BLaER1 (cell line): ENCODE measurements around the gene DBNDD1.
"Not testable (repeated sequence)": the region's sequence is repeated elsewhere in the genome, so short reads cannot be mapped to it uniquely, and the experiment has no call there.

Source experiments
- H3K27ac ChIP-seq: shearing (Covaris generic); formaldehyde crosslinking; 2 replicates; pipeline ENCODE4 v1.8.1; 2022
- H3K27me3 ChIP-seq: shearing (Covaris generic); formaldehyde crosslinking; 2 replicates; pipeline ENCODE4 v1.8.1; 2022
- H3K36me3 ChIP-seq: shearing (Covaris generic); formaldehyde crosslinking; 2 replicates; pipeline ENCODE4 v1.8.1; 2022
- H3K4me1 ChIP-seq: shearing (Covaris generic); formaldehyde crosslinking; 2 replicates; pipeline ENCODE4 v1.8.1; 2022
- H3K4me2 ChIP-seq: shearing (Covaris generic); formaldehyde crosslinking; 2 replicates; pipeline ENCODE4 v1.8.1; 2022
- H3K4me3 ChIP-seq: shearing (Covaris generic); formaldehyde crosslinking; 2 replicates; pipeline ENCODE4 v1.8.1; 2022
- H3K9ac ChIP-seq: shearing (Covaris generic); formaldehyde crosslinking; 2 replicates; pipeline ENCODE4 v1.8.1; 2022
- H3K9me3 ChIP-seq: shearing (Covaris generic); formaldehyde crosslinking; 2 replicates; pipeline ENCODE4 v1.8.1; 2022
- H4K20me1 ChIP-seq: shearing (Covaris generic); formaldehyde crosslinking; 2 replicates; pipeline ENCODE4 v1.8.1; 2022
- Cebpa-rat ChIP-seq: shearing (Covaris generic); IDR thresholded peaks from 2 replicates; pipeline ENCODE4 v1.8.1; 2022

DBNDD1 gene

GRCh38 chr16:90015586-90016338 lies 3.5 kb downstream of the DBNDD1 start:
- Histone ChIP-seq H3K4me1 (peaks cover 46% of the 10 kb centered on the region), H3K4me3 (no peak overlapping the region), H3K27me3 (peaks cover 63% of the 10 kb centered on the region), H3K9ac (no peak overlapping the region), H3K36me3 (no peaks in the 10 kb centered on the region), H4K20me1 (peaks cover 50% of the 10 kb centered on the region), H3K9me3 (no peaks in the 10 kb centered on the region), H3K4me2 (no peak overlapping the region), H3K27ac (no peak overlapping the region)
- TF ChIP-seq Cebpa-rat, result no peak

GRCh38 chr16:90012991-90013745 lies 6.1 kb downstream of the DBNDD1 start:
- peaks cover 64% of the 10 kb centered on the region for H3K27me3 ChIP-seq
- H3K4me2 ChIP-seq, result peak overlapping the region; percentile 63
- H3K4me3 ChIP-seq, result no peak overlapping the region
- H3K9ac ChIP-seq, result no peak overlapping the region
- H3K9me3 ChIP-seq, result no peaks in the 10 kb centered on the region
- H3K36me3 ChIP-seq, result no peaks in the 10 kb centered on the region
- peaks cover 54% of the 10 kb centered on the region for H3K4me1 ChIP-seq
- H3K27ac ChIP-seq, result no peak overlapping the region
- H4K20me1 ChIP-seq, result peaks cover 70% of the 10 kb centered on the region
- TF ChIP-seq Cebpa-rat, result no peak

GRCh38 chr16:90011908-90012501 lies 7.3 kb downstream of the DBNDD1 start:
- no peak overlapping the region for H3K9ac ChIP-seq
- H3K36me3 ChIP-seq, result no peaks in the 10 kb centered on the region
- peaks cover 75% of the 10 kb centered on the region for H4K20me1 ChIP-seq
- no peak for TF ChIP-seq Cebpa-rat
- peaks cover 57% of the 10 kb centered on the region for H3K27me3 ChIP-seq
- H3K27ac ChIP-seq, result no peak overlapping the region
- H3K4me1 ChIP-seq, result peaks cover 64% of the 10 kb centered on the region
- H3K4me3 ChIP-seq, result no peak overlapping the region
- peak overlapping the region; percentile 71; the same call in 1 of the 2 replicates for H3K4me2 ChIP-seq
- no peaks in the 10 kb centered on the region for H3K9me3 ChIP-seq

- peaks cover 65% of the 10 kb centered on the region for H3K4me1 ChIP-seq
- no peak for TF ChIP-seq Cebpa-rat
- peaks cover 52% of the 10 kb centered on the region for H3K27me3 ChIP-seq
- peak overlapping the region; percentile 71 for H3K4me2 ChIP-seq
- H3K36me3 ChIP-seq, result no peaks in the 10 kb centered on the region
- H3K4me3 ChIP-seq, result no peak overlapping the region
- H3K27ac ChIP-seq, result no peak overlapping the region
- H4K20me1 ChIP-seq, result peaks cover 76% of the 10 kb centered on the region
- H3K9me3 ChIP-seq, result no peaks in the 10 kb centered on the region
- no peak overlapping the region for H3K9ac ChIP-seq
These were observed 7.8 kb downstream of the DBNDD1 start for GRCh38 chr16:90011508-90011819.

- Histone ChIP-seq H3K9me3 (no peaks in the 10 kb centered on the region), H3K9ac (no peak overlapping the region), H3K27me3 (peaks cover 48% of the 10 kb centered on the region), H4K20me1 (peaks cover 76% of the 10 kb centered on the region), H3K4me3 (no peak overlapping the region), H3K4me2 (peak overlapping the region; percentile 71), H3K27ac (no peak overlapping the region), H3K4me1 (peaks cover 65% of the 10 kb centered on the region), H3K36me3 (no peaks in the 10 kb centered on the region)
- no peak for TF ChIP-seq Cebpa-rat
These were observed 8.4 kb downstream of the DBNDD1 start for GRCh38 chr16:90010676-90011507.

- Histone ChIP-seq H3K27ac (no peak overlapping the region), H3K4me3 (peak overlapping the region; percentile 32; the same call in 1 of the 2 replicates), H3K9me3 (no peaks in the 10 kb centered on the region), H3K4me2 (peak overlapping the region; percentile 93), H3K9ac (no peak overlapping the region), H3K4me1 (peaks cover 65% of the 10 kb centered on the region), H4K20me1 (peaks cover 88% of the 10 kb centered on the region), H3K27me3 (peaks cover 56% of the 10 kb centered on the region), H3K36me3 (no peaks in the 10 kb centered on the region)
- peak; percentile 3; the same call in 1 of the 2 replicates for TF ChIP-seq Cebpa-rat
These were observed 9.9 kb downstream of the DBNDD1 start for GRCh38 chr16:90009172-90009899.

- Histone ChIP-seq H3K36me3 (no peaks in the 10 kb centered on the region), H3K27ac (no peak overlapping the region), H4K20me1 (peaks cover 88% of the 10 kb centered on the region), H3K4me3 (0 out of 2 replicates have a peak overlapping the region, but pooled peaks have one; percentile 32), H3K4me2 (peak overlapping the region; percentile 93), H3K9ac (no peak overlapping the region), H3K4me1 (peaks cover 65% of the 10 kb centered on the region), H3K9me3 (no peaks in the 10 kb centered on the region), H3K27me3 (peaks cover 56% of the 10 kb centered on the region)
- peak; percentile 70; the same call in 1 of the 2 replicates for TF ChIP-seq Cebpa-rat
These were observed 10.5 kb downstream of the DBNDD1 start for GRCh38 chr16:90008708-90009145.

DNA sequence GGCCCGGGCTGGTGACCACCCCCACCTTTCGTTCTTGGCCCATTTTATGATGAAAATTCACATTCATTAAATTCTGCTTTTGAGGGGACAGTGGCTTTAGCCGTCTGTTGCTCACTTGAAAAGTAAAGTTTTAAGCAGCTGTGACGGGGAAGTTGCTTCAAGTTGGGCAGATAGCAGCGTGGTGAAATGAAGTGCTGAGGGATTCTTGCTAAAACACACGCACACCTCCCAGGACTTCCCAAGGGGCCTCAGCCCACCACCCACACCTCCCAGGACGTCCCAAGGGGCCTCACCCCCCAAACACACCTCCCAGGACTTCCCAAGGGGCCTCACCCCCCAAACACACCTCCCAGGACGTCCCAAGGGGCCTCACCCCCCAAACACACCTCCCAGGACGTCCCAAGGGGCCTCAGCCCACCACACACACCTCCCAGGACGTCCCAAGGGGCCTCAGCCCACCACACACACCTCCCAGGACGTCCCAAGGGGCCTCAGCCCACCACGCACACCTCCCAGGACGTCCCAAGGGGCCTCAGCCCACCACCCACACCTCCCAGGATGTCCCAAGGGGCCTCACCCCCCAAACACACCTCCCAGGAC lies 11.5 kb downstream of the DBNDD1 start:
- H3K27ac ChIP-seq, H3K9me3 ChIP-seq, H3K4me3 ChIP-seq, H3K36me3 ChIP-seq, H3K9ac ChIP-seq: not testable (repeated sequence)
- peaks cover 56% of the 10 kb centered on the region for H3K4me1 ChIP-seq
- peaks cover 85% of the 10 kb centered on the region for H4K20me1 ChIP-seq
- H3K27me3 ChIP-seq, result peaks cover 56% of the 10 kb centered on the region
- H3K4me2 ChIP-seq, result peak overlapping the region; percentile 70
